Measurements from ENCODE around the gene SLC6A5.

GRCh38 chr11:20563866-20564265, 35.5 kb upstream of the SLC6A5 start:
- TF ChIP-seq POLR2A (IDR thresholded peaks at IDR 0.05) = no peak
- TF ChIP-seq CTCF (IDR thresholded peaks at IDR 0.05 in 4 of 5, conservative IDR thresholded peaks at IDR 0.05 in 1 of 5) = no peak
